ENCODE data around the gene TBC1D2B.

Gene TBC1D2B

GRCh38 chr15:78061963-78062427 lies 15.5 kb downstream of the TBC1D2B start:
- Histone ChIP-seq H2BK5ac (ENCODE audit: low read depth, low read length, poor library complexity, severe bottlenecking) (no peak overlapping the region), H3K18ac (ENCODE audit: low read depth in 1 of 2, low read length in 2 of 2) (no peak overlapping the region), H3K79me1 (replicated peaks; ENCODE audit: low read length, poor library complexity, severe bottlenecking) (no peaks in the 10 kb centered on the region), H3K4ac (ENCODE audit: low read depth in 1 of 2, low read length in 2 of 2) (no peak overlapping the region), H2AFZ (ENCODE audit: low read depth, low read length) (no peak overlapping the region), H4K91ac (ENCODE audit: low read length) (no peak overlapping the region), H3K4me3 (ENCODE audit: insufficient read depth in 1 of 2, low read depth in 1 of 2, low read length in 2 of 2) (peak overlapping the region in 1 of 2 experiments; percentile 48), H2BK120ac (ENCODE audit: low read depth, low read length) (no peak overlapping the region), H3K9ac (ENCODE audit: low read length) (peak overlapping the region; percentile 93), H4K8ac (ENCODE audit: low read length) (no peak overlapping the region), H3K27ac (ENCODE audit: low read length, poor library complexity, severe bottlenecking) (peak overlapping the region; percentile 73), H3K36me3 (ENCODE audit: control insufficient read depth in 1 of 2, insufficient read depth in 2 of 2, low read depth in 1 of 2, low read length in 2 of 2) (peaks cover 0 to 10% of the 10 kb centered on the region in 2 experiments), H3K27me3 (ENCODE audit: control insufficient read depth in 1 of 2, insufficient read depth in 1 of 2, low read length in 2 of 2) (no peaks in the 10 kb centered on the region), H2BK12ac (ENCODE audit: low read length in 2 of 2) (no peak overlapping the region), H3K23ac (ENCODE audit: low read length in 2 of 2) (no peak overlapping the region), H3K14ac (ENCODE audit: low read length in 2 of 2) (no peak overlapping the region), H3K4me2 (ENCODE audit: low read length, poor library complexity, severe bottlenecking) (peak overlapping the region; percentile 37), H3K4me1 (ENCODE audit: control insufficient read depth, insufficient read depth, low read depth, low read length) (peaks cover 31% of the 10 kb centered on the region), H2BK15ac (ENCODE audit: low read depth, poor library complexity, severe bottlenecking) (no peak overlapping the region), H3K9me3 (ENCODE audit: control insufficient read depth, low read length) (no peaks in the 10 kb centered on the region), H2AK5ac (ENCODE audit: low read length, severe bottlenecking) (no peak overlapping the region)
- DNase-seq: peak; percentile 84
- 16% methylated on average over 6 of the region's 6 CpGs for WGBS

- Histone ChIP-seq H3K79me1 (replicated peaks; ENCODE audit: low read length, poor library complexity, severe bottlenecking) (peaks cover 2% of the 10 kb centered on the region), H2BK120ac (ENCODE audit: low read depth, low read length) (no peak overlapping the region), H3K9me3 (ENCODE audit: control insufficient read depth, low read length) (no peaks in the 10 kb centered on the region), H2AK5ac (ENCODE audit: low read length, severe bottlenecking) (no peak overlapping the region), H4K8ac (ENCODE audit: low read length) (no peak overlapping the region), H2BK15ac (ENCODE audit: low read depth, poor library complexity, severe bottlenecking) (no peak overlapping the region), H2AFZ (ENCODE audit: low read depth, low read length) (no peak overlapping the region), H2BK12ac (ENCODE audit: low read length in 2 of 2) (no peak overlapping the region), H3K36me3 (ENCODE audit: control insufficient read depth in 1 of 2, insufficient read depth in 2 of 2, low read depth in 1 of 2, low read length in 2 of 2) (peaks cover 0 to 10% of the 10 kb centered on the region in 2 experiments), H4K91ac (ENCODE audit: low read length) (no peak overlapping the region), H3K27ac (ENCODE audit: low read length, poor library complexity, severe bottlenecking) (no peak overlapping the region), H3K4me1 (ENCODE audit: control insufficient read depth, insufficient read depth, low read depth, low read length) (peaks cover 35% of the 10 kb centered on the region), H2BK5ac (ENCODE audit: low read depth, low read length, poor library complexity, severe bottlenecking) (no peak overlapping the region), H3K23ac (ENCODE audit: low read length in 2 of 2) (no peak overlapping the region), H3K4me2 (ENCODE audit: low read length, poor library complexity, severe bottlenecking) (no peak overlapping the region), H3K9ac (ENCODE audit: low read length) (no peak overlapping the region), H3K27me3 (ENCODE audit: control insufficient read depth in 1 of 2, insufficient read depth in 1 of 2, low read length in 2 of 2) (no peaks in the 10 kb centered on the region), H3K18ac (ENCODE audit: low read depth in 1 of 2, low read length in 2 of 2) (no peak overlapping the region), H3K4ac (ENCODE audit: low read depth in 1 of 2, low read length in 2 of 2) (no peak overlapping the region), H3K14ac (ENCODE audit: low read length in 2 of 2) (no peak overlapping the region), H3K4me3 (ENCODE audit: insufficient read depth in 1 of 2, low read depth in 1 of 2, low read length in 2 of 2) (no peak overlapping the region)
- 96% methylated on average over 5 of the region's 5 CpGs for WGBS
- no peak for DNase-seq
Observed at GRCh38 chr15:78060232-78060631, 17.3 kb downstream of the TBC1D2B start.

- no peaks in the 10 kb centered on the region for H3K27me3 ChIP-seq (ENCODE audit: control insufficient read depth in 1 of 2, insufficient read depth in 1 of 2, low read length in 2 of 2)
- no peak overlapping the region for H3K4ac ChIP-seq (ENCODE audit: low read depth in 1 of 2, low read length in 2 of 2)
- H3K23ac ChIP-seq (ENCODE audit: low read length in 2 of 2): no peak overlapping the region
- H3K9ac ChIP-seq (ENCODE audit: low read length): no peak overlapping the region
- H3K36me3 ChIP-seq (ENCODE audit: control insufficient read depth in 1 of 2, insufficient read depth in 2 of 2, low read depth in 1 of 2, low read length in 2 of 2): peaks cover 0 to 10% of the 10 kb centered on the region in 2 experiments
- H2BK120ac ChIP-seq (ENCODE audit: low read depth, low read length): no peak overlapping the region
- peak overlapping the region; percentile 28 to 63 for H2BK12ac ChIP-seq (ENCODE audit: low read length in 2 of 2)
- 62% methylated on average over 3 of the region's 3 CpGs for WGBS
- H3K79me1 ChIP-seq (replicated peaks; ENCODE audit: low read length, poor library complexity, severe bottlenecking): peaks cover 2% of the 10 kb centered on the region
- peak overlapping the region; percentile 40 to 82 for H3K18ac ChIP-seq (ENCODE audit: low read depth in 1 of 2, low read length in 2 of 2)
- DNase-seq: peak; percentile 67
- H2AK5ac ChIP-seq (ENCODE audit: low read length, severe bottlenecking): peak overlapping the region; percentile 85
- H2BK5ac ChIP-seq (ENCODE audit: low read depth, low read length, poor library complexity, severe bottlenecking): no peak overlapping the region
- peaks cover 35% of the 10 kb centered on the region for H3K4me1 ChIP-seq (ENCODE audit: control insufficient read depth, insufficient read depth, low read depth, low read length)
- no peak overlapping the region for H3K4me3 ChIP-seq (ENCODE audit: insufficient read depth in 1 of 2, low read depth in 1 of 2, low read length in 2 of 2)
- H2BK15ac ChIP-seq (ENCODE audit: low read depth, poor library complexity, severe bottlenecking): peak overlapping the region; percentile 95
- no peaks in the 10 kb centered on the region for H3K9me3 ChIP-seq (ENCODE audit: control insufficient read depth, low read length)
- H3K4me2 ChIP-seq (ENCODE audit: low read length, poor library complexity, severe bottlenecking): no peak overlapping the region
- no peak overlapping the region for H3K14ac ChIP-seq (ENCODE audit: low read length in 2 of 2)
- H4K91ac ChIP-seq (ENCODE audit: low read length): peak overlapping the region; percentile 81
- no peak overlapping the region for H4K8ac ChIP-seq (ENCODE audit: low read length)
- no peak overlapping the region for H2AFZ ChIP-seq (ENCODE audit: low read depth, low read length)
- H3K27ac ChIP-seq (ENCODE audit: low read length, poor library complexity, severe bottlenecking): peak overlapping the region; percentile 15
Observed at GRCh38 chr15:78059110-78059839, 18.2 kb downstream of the TBC1D2B start.

- Histone ChIP-seq H3K14ac (ENCODE audit: low read length in 2 of 2) (peak overlapping the region in 1 of 2 experiments; percentile 58), H3K4me2 (ENCODE audit: low read length, poor library complexity, severe bottlenecking) (no peak overlapping the region), H4K91ac (ENCODE audit: low read length) (no peak overlapping the region), H3K79me1 (replicated peaks; ENCODE audit: low read length, poor library complexity, severe bottlenecking) (peaks cover 2% of the 10 kb centered on the region), H3K18ac (ENCODE audit: low read depth in 1 of 2, low read length in 2 of 2) (peak overlapping the region in 1 of 2 experiments; percentile 82), H3K4ac (ENCODE audit: low read depth in 1 of 2, low read length in 2 of 2) (peak overlapping the region in 1 of 2 experiments; percentile 35), H2BK5ac (ENCODE audit: low read depth, low read length, poor library complexity, severe bottlenecking) (no peak overlapping the region), H2AK5ac (ENCODE audit: low read length, severe bottlenecking) (peak overlapping the region; percentile 85), H3K36me3 (ENCODE audit: control insufficient read depth in 1 of 2, insufficient read depth in 2 of 2, low read depth in 1 of 2, low read length in 2 of 2) (peaks cover 3 to 13% of the 10 kb centered on the region in 2 experiments), H3K9me3 (ENCODE audit: control insufficient read depth, low read length) (no peaks in the 10 kb centered on the region), H2BK12ac (ENCODE audit: low read length in 2 of 2) (no peak overlapping the region), H3K27me3 (ENCODE audit: control insufficient read depth in 1 of 2, insufficient read depth in 1 of 2, low read length in 2 of 2) (no peaks in the 10 kb centered on the region), H2BK120ac (ENCODE audit: low read depth, low read length) (no peak overlapping the region), H3K4me1 (ENCODE audit: control insufficient read depth, insufficient read depth, low read depth, low read length) (peaks cover 34% of the 10 kb centered on the region), H3K23ac (ENCODE audit: low read length in 2 of 2) (no peak overlapping the region), H3K4me3 (ENCODE audit: insufficient read depth in 1 of 2, low read depth in 1 of 2, low read length in 2 of 2) (no peak overlapping the region), H2BK15ac (ENCODE audit: low read depth, poor library complexity, severe bottlenecking) (peak overlapping the region; percentile 71), H3K27ac (ENCODE audit: low read length, poor library complexity, severe bottlenecking) (peak overlapping the region; percentile 15), H4K8ac (ENCODE audit: low read length) (no peak overlapping the region), H3K9ac (ENCODE audit: low read length) (no peak overlapping the region), H2AFZ (ENCODE audit: low read depth, low read length) (no peak overlapping the region)
- DNase-seq: no peak
- 92% methylated on average over 10 of the region's 10 CpGs for WGBS
Observed at GRCh38 chr15:78058401-78058935, 19.0 kb downstream of the TBC1D2B start.

Data from mesenchymal stem cell (in vitro differentiated cells and primary cell).